ENCODE measurements around the gene ARHGAP23. TPM values are rescaled to one million over a fixed set of nuclear protein-coding genes. Genes with fewer than 3 reads are reported as not detected.

The ARHGAP23 gene
- total and polyA plus RNA-seq, 10 of the 15 experiments (the other 5 are each of a cell fraction or from before 2014, with no cell fraction given): 0.23 to 5.8 (median 2.1) TPM

DNA sequence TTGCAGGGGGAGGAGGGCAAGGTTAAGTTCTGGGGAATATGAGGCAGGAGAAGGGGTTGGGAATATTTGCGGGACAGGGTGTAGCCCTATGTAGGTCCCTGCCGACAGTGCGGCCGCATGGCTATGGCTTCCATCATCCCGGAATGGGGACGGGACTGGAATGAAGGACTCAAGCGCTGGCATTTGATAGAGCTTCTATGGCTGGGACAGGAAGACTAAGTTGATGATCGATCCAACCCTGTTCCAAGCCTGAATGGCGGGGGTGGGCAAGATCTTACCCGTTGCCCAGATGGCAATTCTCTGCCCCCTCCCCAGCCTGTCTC lies 130.4 kb downstream of the ARHGAP23 start:
- CTCF ChIA-PET: interaction anchor here (0.7 to 10.9 kb wide), 42 partner anchors 9 to 682 kb away, joined by 3 to 492 read pairs (median 5); partner anchors contain the start of gene SRCIN1
- Histone ChIP-seq H4K20me1 (ENCODE audit: control insufficient read depth, insufficient read depth) (no peaks in the 10 kb centered on the region), H3K9me3 (replicated peaks; ENCODE audit: control insufficient read depth, insufficient read depth, low read length) (no peaks in the 10 kb centered on the region), H3K4me1 (ENCODE audit: control insufficient read depth, insufficient read depth, low read length) (peaks cover 20% of the 10 kb centered on the region), H3K9ac (ENCODE audit: control insufficient read depth, insufficient read depth, low read length) (no peak overlapping the region; the same call in 1 of the 2 replicates), H3K27ac (ENCODE audit: control insufficient read depth, insufficient read depth) (no peak overlapping the region), H3K27me3 (replicated peaks in 1 of 2; ENCODE audit: control insufficient read depth in 2 of 2, insufficient read depth in 2 of 2, low read length in 1 of 2) (peaks cover 17 to 19% of the 10 kb centered on the region in 2 experiments), H3K36me3 (ENCODE audit: control insufficient read depth in 2 of 2, insufficient read depth in 2 of 2, low read length in 1 of 2) (no peaks in the 10 kb centered on the region), H3K4me3 (peak overlapping the region; percentile 60), H3K4me2 (ENCODE audit: control insufficient read depth, insufficient read depth) (peak overlapping the region; percentile 98), H2AFZ (ENCODE audit: control insufficient read depth, low read depth, low read length) (peak overlapping the region; percentile 94), H3K79me2 (ENCODE audit: control insufficient read depth, insufficient read depth, low read length) (no peaks in the 10 kb centered on the region)
- peak; percentile 44 for ATAC-seq
- in situ Hi-C loops (cut with MboI): loop anchor here (5.0 kb wide), 1 partner anchor 109 kb away; no protein-coding TSS in a partner anchor
- WGBS (ENCODE audit: insufficient coverage, insufficient replicate concordance, low lambda C conversion rate, missing lambda C conversion rate): under 1% methylated on average over 10 of the region's 10 CpGs
- intact Hi-C loops (cut with micrococcal nuclease; ENCODE audit: unreplicated experiment): loop anchor here (1.0 kb wide), 3 partner anchors 26 to 109 kb away; no protein-coding TSS in a partner anchor
- SMC1A ChIA-PET (ENCODE audit: uncharacterized antibody, unreplicated experiment): interaction anchor here (0.6 to 9.3 kb wide), 18 partner anchors 20 to 814 kb away, joined by 3 to 227 read pairs (median 4); partner anchors contain the start of genes EPOP and HNF1B
- no TSS peak for BruUV-seq (replicated peaks)
- RAD21 ChIA-PET (ENCODE audit: unreplicated experiment): interaction anchor here (0.5 to 4.8 kb wide), 31 partner anchors 9 to 1108 kb away, joined by 3 to 294 read pairs (median 4); partner anchors contain the start of gene EPOP
- POLR2A ChIA-PET: interaction anchor here (0.6 to 2.8 kb wide), 7 partner anchors 9 to 109 kb away, joined by 3 to 15 read pairs (median 3); no protein-coding TSS in a partner anchor
- no peak for DNase-seq (ENCODE audit: low read depth, low spot score)
- no peak for FAIRE-seq
- TF ChIP-seq CEBPB (IDR thresholded peaks at IDR 0.05; ENCODE audit: borderline replicate concordance in 1 of 2, low read depth in 2 of 2, low read length in 2 of 2): no peak
- TF ChIP-seq, protein P1, sequence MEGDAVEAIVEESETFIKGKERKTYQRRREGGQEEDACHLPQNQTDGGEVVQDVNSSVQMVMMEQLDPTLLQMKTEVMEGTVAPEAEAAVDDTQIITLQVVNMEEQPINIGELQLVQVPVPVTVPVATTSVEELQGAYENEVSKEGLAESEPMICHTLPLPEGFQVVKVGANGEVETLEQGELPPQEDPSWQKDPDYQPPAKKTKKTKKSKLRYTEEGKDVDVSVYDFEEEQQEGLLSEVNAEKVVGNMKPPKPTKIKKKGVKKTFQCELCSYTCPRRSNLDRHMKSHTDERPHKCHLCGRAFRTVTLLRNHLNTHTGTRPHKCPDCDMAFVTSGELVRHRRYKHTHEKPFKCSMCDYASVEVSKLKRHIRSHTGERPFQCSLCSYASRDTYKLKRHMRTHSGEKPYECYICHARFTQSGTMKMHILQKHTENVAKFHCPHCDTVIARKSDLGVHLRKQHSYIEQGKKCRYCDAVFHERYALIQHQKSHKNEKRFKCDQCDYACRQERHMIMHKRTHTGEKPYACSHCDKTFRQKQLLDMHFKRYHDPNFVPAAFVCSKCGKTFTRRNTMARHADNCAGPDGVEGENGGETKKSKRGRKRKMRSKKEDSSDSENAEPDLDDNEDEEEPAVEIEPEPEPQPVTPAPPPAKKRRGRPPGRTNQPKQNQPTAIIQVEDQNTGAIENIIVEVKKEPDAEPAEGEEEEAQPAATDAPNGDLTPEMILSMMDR (IDR thresholded peaks at IDR 0.05 in 2 of 3, conservative IDR thresholded peaks at IDR 0.05 in 1 of 3; ENCODE audit: control insufficient read depth in 2 of 3, extremely low read depth in 1 of 3, insufficient read depth in 1 of 3, low read depth in 3 of 3, low read length in 3 of 3): no peak
- TF ChIP-seq ATF7 (IDR thresholded peaks at IDR 0.05; ENCODE audit: low read depth): no peak
- TF ChIP-seq NR2C1 (IDR thresholded peaks at IDR 0.05): no peak
- no peak for TF ChIP-seq LARP7 (IDR thresholded peaks at IDR 0.05)
- TF ChIP-seq, protein P2, sequence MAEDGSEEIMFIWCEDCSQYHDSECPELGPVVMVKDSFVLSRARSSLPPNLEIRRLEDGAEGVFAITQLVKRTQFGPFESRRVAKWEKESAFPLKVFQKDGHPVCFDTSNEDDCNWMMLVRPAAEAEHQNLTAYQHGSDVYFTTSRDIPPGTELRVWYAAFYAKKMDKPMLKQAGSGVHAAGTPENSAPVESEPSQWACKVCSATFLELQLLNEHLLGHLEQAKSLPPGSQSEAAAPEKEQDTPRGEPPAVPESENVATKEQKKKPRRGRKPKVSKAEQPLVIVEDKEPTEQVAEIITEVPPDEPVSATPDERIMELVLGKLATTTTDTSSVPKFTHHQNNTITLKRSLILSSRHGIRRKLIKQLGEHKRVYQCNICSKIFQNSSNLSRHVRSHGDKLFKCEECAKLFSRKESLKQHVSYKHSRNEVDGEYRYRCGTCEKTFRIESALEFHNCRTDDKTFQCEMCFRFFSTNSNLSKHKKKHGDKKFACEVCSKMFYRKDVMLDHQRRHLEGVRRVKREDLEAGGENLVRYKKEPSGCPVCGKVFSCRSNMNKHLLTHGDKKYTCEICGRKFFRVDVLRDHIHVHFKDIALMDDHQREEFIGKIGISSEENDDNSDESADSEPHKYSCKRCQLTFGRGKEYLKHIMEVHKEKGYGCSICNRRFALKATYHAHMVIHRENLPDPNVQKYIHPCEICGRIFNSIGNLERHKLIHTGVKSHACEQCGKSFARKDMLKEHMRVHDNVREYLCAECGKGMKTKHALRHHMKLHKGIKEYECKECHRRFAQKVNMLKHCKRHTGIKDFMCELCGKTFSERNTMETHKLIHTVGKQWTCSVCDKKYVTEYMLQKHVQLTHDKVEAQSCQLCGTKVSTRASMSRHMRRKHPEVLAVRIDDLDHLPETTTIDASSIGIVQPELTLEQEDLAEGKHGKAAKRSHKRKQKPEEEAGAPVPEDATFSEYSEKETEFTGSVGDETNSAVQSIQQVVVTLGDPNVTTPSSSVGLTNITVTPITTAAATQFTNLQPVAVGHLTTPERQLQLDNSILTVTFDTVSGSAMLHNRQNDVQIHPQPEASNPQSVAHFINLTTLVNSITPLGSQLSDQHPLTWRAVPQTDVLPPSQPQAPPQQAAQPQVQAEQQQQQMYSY (CRISPR knock-in tag; IDR thresholded peaks at IDR 0.05): no peak
- TF ChIP-seq BACH1 (IDR thresholded peaks at IDR 0.05; ENCODE audit: borderline replicate concordance): no peak
- no peak for TF ChIP-seq YY1 (IDR thresholded peaks at IDR 0.05; ENCODE audit: low read depth, low read length)
- no peak for TF ChIP-seq MYB (IDR thresholded peaks at IDR 0.05; ENCODE audit: borderline replicate concordance, low read depth, low read length)
- TF ChIP-seq CBX5 (IDR thresholded peaks at IDR 0.05; ENCODE audit: low read depth): no peak
- TF ChIP-seq HDAC2 (IDR thresholded peaks at IDR 0.05): no peak
- no peak for TF ChIP-seq PAX8 (IDR thresholded peaks at IDR 0.05)
- no peak for TF ChIP-seq ATF2 (IDR thresholded peaks at IDR 0.05; ENCODE audit: low read length)
- no peak for TF ChIP-seq E2F8 (IDR thresholded peaks at IDR 0.05; ENCODE audit: low read depth, partially characterized antibody)
